Liver (tissue), 9 donors: ENCODE measurements around the gene PRIM1. TPM values are rescaled to one million over a fixed set of nuclear protein-coding genes. Genes with fewer than 3 reads are reported as not detected.

Experiments used
- DNase-seq: peaks from one replicate; pipeline ENCODE4 v3.0.0-alpha.2; 2017; ENCODE audit warnings: low spot score
- H3K27ac ChIP-seq, 2 donors: one replicate each; pipeline ENCODE4 v1.7.0; 2013; ENCODE audit warnings: inconsistent platforms in 2 of 2, low read length in 2 of 2, control low read depth in 1 of 2, low read depth in 1 of 2, mild to moderate bottlenecking in 1 of 2
- H3K27me3 ChIP-seq, 4 donors: one replicate each; pipeline versions ENCODE4 v1.6.1 to v1.7.0; 2013; ENCODE audit warnings: low read length in 3 of 4, inconsistent platforms in 1 of 4, mild to moderate bottlenecking in 1 of 4, moderate library complexity in 1 of 4; ENCODE audit not compliant: control insufficient read depth in 4 of 4, insufficient read depth in 4 of 4
- H3K36me3 ChIP-seq, 4 donors: one replicate each; pipeline versions ENCODE4 v1.6.1 to v1.7.0; 2013; ENCODE audit warnings: low read length in 3 of 4, mild to moderate bottlenecking in 3 of 4, low read depth in 1 of 4, moderate library complexity in 1 of 4; ENCODE audit not compliant: control insufficient read depth in 4 of 4, insufficient read depth in 3 of 4
- H3K4me1 ChIP-seq, 4 donors: one replicate each; pipeline versions ENCODE4 v1.6.1 to v1.7.0; 2013; ENCODE audit warnings: low read length in 3 of 4, mild to moderate bottlenecking in 3 of 4, moderate library complexity in 1 of 4; ENCODE audit not compliant: control insufficient read depth in 4 of 4, insufficient read depth in 4 of 4
- H3K4me3 ChIP-seq, 3 donors: one replicate each; pipeline versions ENCODE4 v1.6.1 to v1.7.0; 2013; ENCODE audit warnings: low read length in 3 of 3, control low read depth in 1 of 3, low read depth in 1 of 3, mild to moderate bottlenecking in 1 of 3
- H3K9ac ChIP-seq, 2 donors: one replicate each; pipeline ENCODE4 v1.7.0; 2013; ENCODE audit warnings: low read length in 2 of 2, mild to moderate bottlenecking in 2 of 2, moderate library complexity in 2 of 2, control low read depth in 1 of 2, low read depth in 1 of 2
- H3K9me3 ChIP-seq, 4 donors: one replicate each; pipeline versions ENCODE4 v1.6.1 to v1.7.0; 2013; ENCODE audit warnings: low read length in 3 of 4; ENCODE audit not compliant: control insufficient read depth in 4 of 4
- CTCF ChIP-seq: fragments of 150-350 bp; IDR thresholded peaks from 2 replicates; pipeline ENCODE4 v1.5.1; 2017; ENCODE audit warnings: improper control_type of control experiment, low read depth, low read length; ENCODE audit not compliant: missing input control
- EGR1 ChIP-seq, 2 donors: IDR thresholded peaks; 2 replicates each; pipeline ENCODE4 v1.6.1; 2016 to 2018; ENCODE audit warnings: antibody characterized with exemption in 2 of 2, low read depth in 2 of 2
- FOXA2 ChIP-seq: IDR thresholded peaks from 2 replicates; pipeline ENCODE4 v1.6.1; 2016; ENCODE audit warnings: antibody characterized with exemption
- HNF4A ChIP-seq, 2 donors: conservative IDR thresholded peaks; 2 replicates each; pipeline ENCODE4 v1.6.1; 2016; ENCODE audit warnings: antibody characterized with exemption in 2 of 2, mild to moderate bottlenecking in 2 of 2
- HNF4G ChIP-seq: IDR thresholded peaks from 2 replicates; pipeline ENCODE4 v1.6.1; 2016; ENCODE audit warnings: antibody characterized with exemption
- JUND ChIP-seq, 2 donors: IDR thresholded peaks; 2 replicates each; pipeline ENCODE4 v1.6.1; 2016; ENCODE audit warnings: antibody characterized with exemption in 2 of 2
- MAX ChIP-seq: IDR thresholded peaks from 2 replicates; pipeline ENCODE4 v1.6.1; 2016; ENCODE audit warnings: antibody characterized with exemption
- NR2F2 ChIP-seq: IDR thresholded peaks from 2 replicates; pipeline ENCODE4 v1.6.1; 2016; ENCODE audit warnings: antibody characterized with exemption
- REST ChIP-seq: IDR thresholded peaks from 2 replicates; pipeline ENCODE4 v1.6.1; 2016; ENCODE audit warnings: antibody characterized with exemption, mild to moderate bottlenecking
- RXRA ChIP-seq, 2 donors: IDR thresholded peaks; 2 replicates each; pipeline ENCODE4 v1.6.1; 2017 to 2018; ENCODE audit warnings: antibody characterized with exemption in 2 of 2, mild to moderate bottlenecking in 1 of 2
- TAF1 ChIP-seq: conservative IDR thresholded peaks from 2 replicates; pipeline ENCODE4 v1.6.1; 2016; ENCODE audit warnings: antibody characterized with exemption, mild to moderate bottlenecking
- YY1 ChIP-seq: IDR thresholded peaks from 2 replicates; pipeline ENCODE4 v1.6.1; 2016; ENCODE audit warnings: antibody characterized with exemption, mild to moderate bottlenecking
- ZBTB33 ChIP-seq: IDR thresholded peaks from 2 replicates; pipeline ENCODE4 v1.6.1; 2016; ENCODE audit warnings: antibody characterized with exemption
- WGBS: extraction: QIAGEN DNeasy Blood & Tissue Kit; methylation state at CpG from one replicate; pipeline ENCODE4 v1.1.7; 2013; 5-methylcytosine and 5-hydroxymethylcytosine counted together
- polyA plus RNA-seq, 2 donors: library from polyadenylated mRNA; stranded (reverse) in 1 of 2; unstranded in 1 of 2; fragments of 200-250 nt in 1 of 2; fragments of >200 nt in 1 of 2; fragmentation: Nextera tagmentation in 1 of 2; extraction: Ambion mirVana in 1 of 2; gene quantifications; one replicate each; pipeline versions ENCODE4 v1.2.1 to v1.2.3, GENCODE V29; 2013 to 2015
- total RNA-seq, 2 donors: library from RNA; depleted of rRNA; stranded (reverse); fragments of >200 nt; gene quantifications; one replicate each; pipeline ENCODE4 v1.2.3, GENCODE V29; 2014
- TF ChIP-seq, protein P1 (sequence below): IDR thresholded peaks from 2 replicates; pipeline ENCODE4 v1.6.1; 2016; ENCODE audit warnings: antibody characterized with exemption
- donor health status: healthy.
- donor health status: healthy.
- donor health status: healthy.
- donor health status: healthy.
- donor health status: healthy.

The PRIM1 gene
- total and polyA plus RNA-seq, 4 donors, result 2.7 to 24.8 (median 5.4) TPM

GRCh38 chr12:56714431-56714929 is 37.6 kb downstream of the PRIM1 start:
- TF ChIP-seq HNF4G, result no peak
- no peak for DNase-seq
- 98% methylated on average over 2 of the region's 2 CpGs for WGBS
- Histone ChIP-seq H3K9me3 (no peaks in the 10 kb centered on the region), H3K36me3 (peaks cover 19 to 51% (median 34%) of the 10 kb centered on the region in 4 donors), H3K4me3 (no peak overlapping the region), H3K27ac (no peak overlapping the region), H3K4me1 (peaks cover 0 to 9% (median 3%) of the 10 kb centered on the region in 4 donors), H3K27me3 (no peaks in the 10 kb centered on the region), H3K9ac (no peak overlapping the region)

DNA sequence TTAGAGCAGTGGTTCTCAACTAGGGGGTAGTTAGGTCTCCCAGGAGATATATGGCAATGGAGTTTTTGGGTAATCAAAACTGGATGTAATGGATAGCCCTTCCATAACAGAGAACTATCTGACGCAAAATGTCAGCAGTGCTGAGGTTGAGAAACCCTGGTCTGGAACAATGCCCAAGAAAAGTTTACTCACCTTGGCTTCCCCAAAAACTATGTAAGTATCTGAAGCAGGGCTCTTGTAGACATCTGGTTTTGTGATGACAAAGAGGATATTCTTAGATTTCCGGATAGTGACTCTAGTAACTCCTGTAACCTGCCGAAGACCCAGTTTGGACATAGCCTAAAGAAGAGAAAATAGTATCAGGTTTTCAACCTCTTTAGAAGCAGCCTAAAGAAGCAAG is 38.8 kb downstream of the PRIM1 start:
- DNase-seq, result no peak
- TF ChIP-seq MAX (no peak), YY1 (no peak), JUND (IDR thresholded peaks at IDR 0.05) (no peak), NR2F2 (no peak), REST (no peak), TAF1 (no peak), HNF4A (conservative IDR thresholded peaks at IDR 0.05) (no peak), HNF4G (no peak), ZBTB33 (no peak), FOXA2 (no peak), CTCF (no peak), EGR1 (IDR thresholded peaks at IDR 0.05; ENCODE audit: low read depth in 2 of 2) (no peak), RXRA (IDR thresholded peaks at IDR 0.05) (no peak)
- TF ChIP-seq, protein P1, sequence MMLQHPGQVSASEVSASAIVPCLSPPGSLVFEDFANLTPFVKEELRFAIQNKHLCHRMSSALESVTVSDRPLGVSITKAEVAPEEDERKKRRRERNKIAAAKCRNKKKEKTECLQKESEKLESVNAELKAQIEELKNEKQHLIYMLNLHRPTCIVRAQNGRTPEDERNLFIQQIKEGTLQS, result no peak
- H3K36me3 ChIP-seq, result peaks cover 18 to 43% (median 29%) of the 10 kb centered on the region in 4 donors
- no peaks in the 10 kb centered on the region for H3K27me3 ChIP-seq
- H3K4me3 ChIP-seq, result no peak overlapping the region
- peaks cover 0 to 3% (median 0%) of the 10 kb centered on the region in 4 donors for H3K4me1 ChIP-seq
- H3K9ac ChIP-seq, result no peak overlapping the region
- H3K27ac ChIP-seq, result no peak overlapping the region
- 89% methylated on average over 3 of the region's 3 CpGs for WGBS
- H3K9me3 ChIP-seq, result no peaks in the 10 kb centered on the region
